Measurements from ENCODE around the gene DCUN1D2.

- TF ChIP-seq EP300 (IDR thresholded peaks at IDR 0.05) (no peak), POLR2AphosphoS5 (IDR thresholded peaks at IDR 0.05) (no peak), POLR2A (IDR thresholded peaks at IDR 0.05) (no peak)
- TF ChIP-seq, protein P1, sequence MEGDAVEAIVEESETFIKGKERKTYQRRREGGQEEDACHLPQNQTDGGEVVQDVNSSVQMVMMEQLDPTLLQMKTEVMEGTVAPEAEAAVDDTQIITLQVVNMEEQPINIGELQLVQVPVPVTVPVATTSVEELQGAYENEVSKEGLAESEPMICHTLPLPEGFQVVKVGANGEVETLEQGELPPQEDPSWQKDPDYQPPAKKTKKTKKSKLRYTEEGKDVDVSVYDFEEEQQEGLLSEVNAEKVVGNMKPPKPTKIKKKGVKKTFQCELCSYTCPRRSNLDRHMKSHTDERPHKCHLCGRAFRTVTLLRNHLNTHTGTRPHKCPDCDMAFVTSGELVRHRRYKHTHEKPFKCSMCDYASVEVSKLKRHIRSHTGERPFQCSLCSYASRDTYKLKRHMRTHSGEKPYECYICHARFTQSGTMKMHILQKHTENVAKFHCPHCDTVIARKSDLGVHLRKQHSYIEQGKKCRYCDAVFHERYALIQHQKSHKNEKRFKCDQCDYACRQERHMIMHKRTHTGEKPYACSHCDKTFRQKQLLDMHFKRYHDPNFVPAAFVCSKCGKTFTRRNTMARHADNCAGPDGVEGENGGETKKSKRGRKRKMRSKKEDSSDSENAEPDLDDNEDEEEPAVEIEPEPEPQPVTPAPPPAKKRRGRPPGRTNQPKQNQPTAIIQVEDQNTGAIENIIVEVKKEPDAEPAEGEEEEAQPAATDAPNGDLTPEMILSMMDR (IDR thresholded peaks at IDR 0.05) = no peak
Measured at GRCh38 chr13:113538689-113539058, 48.2 kb upstream of the DCUN1D2 start.
